Erythroblast (primary cell): ENCODE measurements around the gene AGFG2.

Experiments
- DNase-seq, 2 experiments: peaks; one replicate each; lab custom pipeline; 2025; lab: John Stamatoyannopoulos, UW
- GATA1 ChIP-seq: IDR thresholded peaks from 2 replicates; pipeline ENCODE4 v1.6.1; 2011; ENCODE audit warnings: low read depth, mild to moderate bottlenecking, control low read depth, low read length, moderate library complexity
- POLR2A ChIP-seq: IDR thresholded peaks from 2 replicates; pipeline ENCODE4 v1.6.1; 2011; ENCODE audit warnings: mild to moderate bottlenecking, low read length

The AGFG2 gene

GRCh38 chr7:100568176-100568895 is 29.3 kb downstream of the AGFG2 start:
- no peak for TF ChIP-seq POLR2A
- no peak for TF ChIP-seq GATA1
- DNase-seq, result no peak

- peak; percentile 46 for TF ChIP-seq POLR2A
- no peak for TF ChIP-seq GATA1
- DNase-seq, result peak; percentile 79 to 87
Observed at GRCh38 chr7:100568896-100569844, 30.2 kb downstream of the AGFG2 start.

GRCh38 chr7:100570954-100571828 is 32.2 kb downstream of the AGFG2 start:
- DNase-seq, result no peak
- TF ChIP-seq POLR2A, result no peak
- no peak for TF ChIP-seq GATA1

GRCh38 chr7:100571829-100572116 is 32.8 kb downstream of the AGFG2 start:
- DNase-seq, result no peak
- TF ChIP-seq GATA1 (no peak), POLR2A (no peak)

GRCh38 chr7:100572281-100572948 is 33.4 kb downstream of the AGFG2 start:
- no peak for TF ChIP-seq POLR2A
- TF ChIP-seq GATA1, result no peak
- no peak for DNase-seq

GRCh38 chr7:100572949-100573675 is 34.1 kb downstream of the AGFG2 start:
- DNase-seq, result no peak
- TF ChIP-seq GATA1 (no peak), POLR2A (no peak)

- TF ChIP-seq GATA1, result no peak
- TF ChIP-seq POLR2A, result no peak
- DNase-seq, result no peak
Observed at GRCh38 chr7:100573691-100574361, 34.8 kb downstream of the AGFG2 start, which contains the start of gene SAP25. Gene SAP25 (minus strand): TSS chr7:100573900. CDS start chr7:100573742, 158 bp downstream.

- DNase-seq, result no peak
- TF ChIP-seq GATA1 (no peak), POLR2A (no peak)
Observed at GRCh38 chr7:100574362-100575205, 35.6 kb downstream of the AGFG2 start.

GRCh38 chr7:100575206-100575631 is 36.2 kb downstream of the AGFG2 start:
- DNase-seq, result no peak
- no peak for TF ChIP-seq GATA1
- TF ChIP-seq POLR2A, result no peak

- no peak for DNase-seq
- TF ChIP-seq GATA1, result no peak
Observed at GRCh38 chr7:100575746-100576383, 36.9 kb downstream of the AGFG2 start.

- DNase-seq, result no peak
- TF ChIP-seq POLR2A (no peak), GATA1 (no peak)
Observed at GRCh38 chr7:100576384-100576993, 37.5 kb downstream of the AGFG2 start.
